Ovary (tissue), 3 donors: Measurements from ENCODE around the gene C1QTNF4.

Source experiments
- CTCF ChIP-seq, 3 donors: fragments of 450-650 bp in 2 of 3; fragments of 200-600 bp in 1 of 3; IDR thresholded peaks; one replicate each; pipeline versions ENCODE4 v1.5.1 to v1.8.0; 2016 to 2022; ENCODE audit warnings: antibody characterized with exemption in 3 of 3, mild to moderate bottlenecking in 1 of 3
- EP300 ChIP-seq: sonication (generic); formaldehyde crosslinking; IDR thresholded peaks from one replicate; pipeline ENCODE4 v1.6.1; 2017; ENCODE audit warnings: antibody characterized with exemption
- donor health status: DM: no; HTN: no; CAD: no.

- TF ChIP-seq CTCF (IDR thresholded peaks at IDR 0.05) (no peak), EP300 (no peak)
Measured at GRCh38 chr11:47570651-47571356, 23.4 kb downstream of the C1QTNF4 start.
